Rectal smooth muscle tissue (tissue), 1 donor: ENCODE data around the gene CAB39L.

Experiments used
- H3K27ac ChIP-seq: one replicate; pipeline ENCODE4 v1.7.0; 2013; ENCODE audit warnings: low read depth, low read length, inconsistent platforms
- H3K27me3 ChIP-seq: one replicate; pipeline ENCODE4 v1.7.0; 2013; ENCODE audit warnings: low read length; ENCODE audit not compliant: control insufficient read depth, insufficient read depth
- H3K36me3 ChIP-seq: one replicate; pipeline ENCODE4 v1.7.0; 2013; ENCODE audit warnings: low read length; ENCODE audit not compliant: control insufficient read depth, insufficient read depth
- H3K4me1 ChIP-seq: one replicate; pipeline ENCODE4 v1.7.0; 2013; ENCODE audit warnings: low read length; ENCODE audit not compliant: control insufficient read depth, insufficient read depth
- H3K4me3 ChIP-seq: one replicate; pipeline ENCODE4 v1.7.0; 2013; ENCODE audit warnings: low read length
- H3K9ac ChIP-seq: one replicate; pipeline ENCODE4 v1.7.0; 2013; ENCODE audit warnings: low read length

CAB39L gene

GRCh38 chr13:49271264-49271663 lies 172.6 kb downstream of the CAB39L start:
- H3K36me3 ChIP-seq: no peaks in the 10 kb centered on the region

GRCh38 chr13:49265822-49266221 lies 178.0 kb downstream of the CAB39L start:
- Histone ChIP-seq H3K36me3 (no peaks in the 10 kb centered on the region), H3K27me3 (no peaks in the 10 kb centered on the region), H3K4me3 (no peak overlapping the region), H3K9ac (no peak overlapping the region), H3K27ac (no peak overlapping the region), H3K4me1 (no peaks in the 10 kb centered on the region)

More at GRCh38 chr13:49271264-49271663, 172.6 kb downstream of the CAB39L start:
- no peaks in the 10 kb centered on the region for H3K27me3 ChIP-seq
- no peaks in the 10 kb centered on the region for H3K4me1 ChIP-seq
- no peak overlapping the region for H3K27ac ChIP-seq
- H3K9ac ChIP-seq: no peak overlapping the region
- H3K4me3 ChIP-seq: no peak overlapping the region

DNA sequence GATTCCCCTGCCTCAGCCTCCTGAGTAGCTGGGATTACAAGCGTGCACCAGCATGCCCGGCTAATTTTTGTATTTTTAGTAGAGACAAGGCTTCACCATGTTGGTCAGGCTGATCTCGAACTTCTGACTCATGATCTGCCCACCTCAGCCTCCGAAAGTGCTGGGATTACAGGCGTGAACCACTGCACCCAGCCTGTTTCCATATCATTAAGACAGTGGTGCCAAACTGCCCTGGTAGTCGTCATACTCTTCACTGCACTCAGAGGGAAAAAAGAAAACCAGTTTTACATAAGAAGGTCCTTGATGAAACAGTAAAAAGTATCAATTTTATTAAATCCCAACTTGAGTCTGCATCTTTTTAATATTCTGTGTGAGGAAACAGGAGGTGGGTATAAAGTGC lies 181.2 kb downstream of the CAB39L start:
- no peaks in the 10 kb centered on the region for H3K27me3 ChIP-seq
- no peaks in the 10 kb centered on the region for H3K4me1 ChIP-seq
- H3K9ac ChIP-seq: no peak overlapping the region
- H3K4me3 ChIP-seq: no peak overlapping the region
- H3K36me3 ChIP-seq: peaks cover 9% of the 10 kb centered on the region
- H3K27ac ChIP-seq: no peak overlapping the region

DNA sequence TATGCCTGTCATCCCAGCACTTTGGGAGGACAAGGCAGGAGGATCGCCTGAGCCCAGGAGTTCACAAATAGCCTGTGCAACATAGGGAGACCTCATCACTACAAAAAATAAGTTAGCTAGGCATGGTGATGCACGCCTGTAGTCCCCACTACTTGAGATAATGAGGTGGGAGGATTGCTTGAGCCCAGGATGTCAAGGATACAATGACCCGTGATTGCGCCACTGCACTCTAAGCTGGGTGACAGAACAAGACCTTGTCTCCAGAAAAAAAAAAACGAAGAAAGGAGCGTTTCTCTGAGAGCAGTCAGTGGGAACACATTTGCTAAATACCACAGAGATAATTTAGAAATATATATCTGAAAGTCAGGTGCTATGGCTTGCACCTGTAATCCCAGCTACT lies 184.3 kb downstream of the CAB39L start:
- no peaks in the 10 kb centered on the region for H3K27me3 ChIP-seq
- H3K27ac ChIP-seq: no peak overlapping the region
- H3K4me1 ChIP-seq: no peaks in the 10 kb centered on the region
- no peak overlapping the region for H3K9ac ChIP-seq
- no peak overlapping the region for H3K4me3 ChIP-seq
- H3K36me3 ChIP-seq: peaks cover 14% of the 10 kb centered on the region
